Epithelial cell of esophagus (primary cell): ENCODE measurements around the gene CACNG5.

Experiments used
- DNase-seq: peaks from one replicate; pipeline ENCODE4 v3.0.0; 2010; ENCODE audit warnings: low read depth
- H3K4me3 ChIP-seq: 2 replicates; pipeline ENCODE4 v1.5.1; 2011; ENCODE audit warnings: mild to moderate bottlenecking, low read length, control low read depth
- TF ChIP-seq, protein P1 (sequence below): IDR thresholded peaks from 2 replicates; pipeline ENCODE4 v1.5.1; 2011; ENCODE audit warnings: low read depth, mild to moderate bottlenecking, low read length, control low read depth, inconsistent platforms; ENCODE audit not compliant: insufficient read depth; ENCODE audit errors: missing control alignments

Gene CACNG5

DNA sequence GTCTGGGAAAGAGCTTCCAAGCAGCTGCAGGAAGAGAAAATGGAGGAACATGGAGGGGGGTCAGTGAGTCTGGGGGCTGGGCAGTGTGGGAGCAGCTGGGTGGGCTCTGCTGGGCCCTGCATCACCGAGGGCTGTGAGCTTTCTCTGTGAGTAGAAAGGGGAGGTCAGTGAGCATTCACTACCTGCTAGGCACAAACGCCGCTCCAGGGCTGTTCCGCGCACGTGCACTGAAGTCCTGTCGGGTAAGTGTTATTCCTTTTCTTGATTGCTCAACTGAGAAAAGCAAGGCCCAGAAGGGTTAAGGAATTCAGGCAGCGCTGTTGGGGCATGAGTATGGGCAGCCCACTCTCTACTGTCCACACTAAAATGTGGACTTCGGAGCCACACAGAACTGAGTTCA lies 4.7 kb downstream of the CACNG5 start:
- H3K4me3 ChIP-seq = no peak overlapping the region
- DNase-seq = no peak
- TF ChIP-seq, protein P1, sequence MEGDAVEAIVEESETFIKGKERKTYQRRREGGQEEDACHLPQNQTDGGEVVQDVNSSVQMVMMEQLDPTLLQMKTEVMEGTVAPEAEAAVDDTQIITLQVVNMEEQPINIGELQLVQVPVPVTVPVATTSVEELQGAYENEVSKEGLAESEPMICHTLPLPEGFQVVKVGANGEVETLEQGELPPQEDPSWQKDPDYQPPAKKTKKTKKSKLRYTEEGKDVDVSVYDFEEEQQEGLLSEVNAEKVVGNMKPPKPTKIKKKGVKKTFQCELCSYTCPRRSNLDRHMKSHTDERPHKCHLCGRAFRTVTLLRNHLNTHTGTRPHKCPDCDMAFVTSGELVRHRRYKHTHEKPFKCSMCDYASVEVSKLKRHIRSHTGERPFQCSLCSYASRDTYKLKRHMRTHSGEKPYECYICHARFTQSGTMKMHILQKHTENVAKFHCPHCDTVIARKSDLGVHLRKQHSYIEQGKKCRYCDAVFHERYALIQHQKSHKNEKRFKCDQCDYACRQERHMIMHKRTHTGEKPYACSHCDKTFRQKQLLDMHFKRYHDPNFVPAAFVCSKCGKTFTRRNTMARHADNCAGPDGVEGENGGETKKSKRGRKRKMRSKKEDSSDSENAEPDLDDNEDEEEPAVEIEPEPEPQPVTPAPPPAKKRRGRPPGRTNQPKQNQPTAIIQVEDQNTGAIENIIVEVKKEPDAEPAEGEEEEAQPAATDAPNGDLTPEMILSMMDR = no peak

DNA sequence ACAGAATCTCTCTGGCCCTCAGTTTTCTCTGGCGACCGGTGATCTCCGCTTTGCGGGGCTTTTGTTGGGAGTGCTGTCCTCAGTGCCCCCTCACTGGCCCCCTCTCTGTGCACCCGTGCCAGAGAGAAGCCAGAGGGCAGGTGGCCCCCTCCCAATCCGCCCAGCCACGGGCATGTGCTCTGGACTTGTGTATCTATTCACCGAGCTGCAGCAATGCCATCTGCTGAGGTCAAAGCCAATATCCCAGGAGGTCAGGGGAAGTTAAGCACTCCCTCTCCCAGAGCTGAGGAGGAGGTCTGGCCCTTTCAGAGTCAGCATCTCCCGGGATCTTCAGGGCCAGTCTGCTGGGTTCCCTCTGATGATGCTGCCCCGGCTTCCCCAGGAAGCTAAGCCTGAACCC lies 5.1 kb downstream of the CACNG5 start:
- no peak for DNase-seq

DNA sequence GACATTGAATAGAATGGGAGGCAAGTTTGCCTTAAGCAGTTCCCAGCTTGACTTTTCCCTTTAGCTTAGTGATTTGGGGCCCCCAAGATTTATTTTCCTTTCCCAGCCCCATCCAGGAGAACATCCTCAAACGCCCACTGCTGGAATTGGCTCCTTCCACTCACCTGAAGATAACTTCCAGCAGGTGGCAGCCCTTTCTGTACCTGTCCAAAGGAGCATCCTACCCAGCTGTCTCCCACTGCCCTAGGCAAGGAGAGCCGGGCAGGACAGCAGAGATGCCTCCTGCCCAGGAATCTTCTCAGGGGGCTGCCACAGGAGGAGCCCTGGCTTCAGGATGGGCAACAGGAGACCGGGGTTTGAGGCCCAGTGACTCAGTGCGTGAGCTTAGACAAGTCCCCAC lies 6.4 kb downstream of the CACNG5 start:
- H3K4me3 ChIP-seq = no peak overlapping the region
- no peak for DNase-seq
- TF ChIP-seq, protein P1 = peak; percentile 31

More for the DNA sequence above, 5.1 kb downstream of the CACNG5 start:
- TF ChIP-seq, protein P1 = no peak
- H3K4me3 ChIP-seq = no peak overlapping the region

DNA sequence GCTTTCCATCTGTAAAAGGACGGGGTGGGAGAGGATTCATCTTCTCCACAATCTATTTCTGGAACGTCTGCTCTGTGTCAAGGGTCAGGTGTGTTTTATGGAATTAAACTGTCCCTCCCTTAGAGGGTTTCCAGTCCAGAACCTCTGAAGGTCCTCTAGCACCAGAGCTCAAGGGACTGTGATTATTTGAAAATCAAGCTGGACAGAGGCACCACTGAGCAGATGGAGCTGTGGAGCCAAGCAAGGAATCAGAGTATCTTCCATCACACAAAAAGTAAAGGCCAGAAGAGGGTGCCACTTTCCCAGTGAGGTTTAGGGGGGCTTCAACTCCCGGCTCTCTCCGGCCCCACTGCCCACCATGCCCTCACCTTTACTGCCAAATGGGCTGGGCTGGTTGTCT lies 6.8 kb downstream of the CACNG5 start:
- no peak for DNase-seq
- TF ChIP-seq, protein P1 = no peak
- H3K4me3 ChIP-seq = no peak overlapping the region

DNA sequence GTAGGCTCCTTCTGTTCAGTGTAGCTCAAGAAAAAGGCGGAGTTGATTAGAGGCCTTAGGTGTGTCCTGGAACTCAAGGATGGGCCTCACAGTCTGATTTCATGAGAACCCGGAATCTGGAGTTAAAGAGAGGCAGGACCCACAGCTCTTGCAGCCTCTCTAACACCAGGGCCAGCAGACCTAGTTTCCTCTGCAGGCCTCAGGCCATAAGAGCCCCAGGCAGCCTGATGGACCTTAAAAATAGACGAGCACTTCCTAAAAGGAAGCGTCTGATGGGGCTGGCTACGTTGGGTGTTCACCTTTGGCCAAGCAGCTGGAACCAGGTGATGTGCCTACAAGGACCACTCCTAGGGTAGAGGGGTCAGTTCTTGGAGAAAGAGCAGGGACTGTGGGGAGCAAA lies 7.6 kb downstream of the CACNG5 start:
- TF ChIP-seq, protein P1 = no peak
- DNase-seq = no peak
- H3K4me3 ChIP-seq = no peak overlapping the region

DNA sequence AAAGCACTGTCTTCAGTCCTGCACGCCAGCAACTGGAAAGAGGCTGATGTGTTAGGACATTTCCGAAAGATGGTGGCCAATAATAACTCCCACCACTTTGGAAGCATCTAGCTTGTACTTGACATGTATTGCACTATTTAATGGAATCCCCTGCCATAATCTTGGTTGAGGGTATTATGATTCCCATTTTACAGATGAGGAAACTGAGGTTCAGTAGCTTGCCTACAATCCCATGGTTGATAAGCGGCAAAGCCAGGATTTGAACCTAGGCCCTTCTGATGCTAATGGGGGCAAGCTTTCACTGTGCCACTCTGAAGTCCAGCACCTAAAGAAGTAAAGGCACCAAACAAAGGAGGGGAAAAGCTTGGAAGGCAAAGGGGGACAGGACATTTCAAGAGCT lies 8.0 kb downstream of the CACNG5 start:
- TF ChIP-seq, protein P1 = no peak
- DNase-seq = no peak

DNA sequence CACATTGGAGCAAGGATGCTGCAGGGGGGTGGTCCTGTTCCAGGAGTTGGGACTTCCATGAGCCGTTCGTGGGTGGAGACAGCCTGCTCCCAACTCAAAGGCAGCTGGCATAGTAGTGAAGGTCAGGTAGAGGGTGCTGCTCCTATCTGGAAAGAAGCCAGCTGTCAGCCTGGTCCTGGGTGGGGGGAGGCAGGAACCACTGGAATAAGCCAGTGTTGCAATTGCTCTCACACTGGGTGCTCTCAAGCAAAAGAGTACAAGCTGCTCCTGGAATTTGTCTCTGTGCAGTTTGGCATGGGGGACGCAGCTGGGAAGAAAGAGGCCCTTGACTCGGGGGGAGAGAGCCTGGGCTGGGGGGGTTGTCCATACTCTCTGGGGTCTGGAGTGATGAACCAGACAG lies 8.7 kb downstream of the CACNG5 start:
- DNase-seq = no peak
- TF ChIP-seq, protein P1 = no peak
- no peak overlapping the region for H3K4me3 ChIP-seq

More for the DNA sequence above, 8.0 kb downstream of the CACNG5 start:
- no peak overlapping the region for H3K4me3 ChIP-seq
